Stomach smooth muscle (tissue), 2 donors: Measurements from ENCODE around the gene ANKFN1.

ENCODE experiments used
- H3K27ac ChIP-seq: one replicate; pipeline ENCODE4 v1.7.0; 2013; ENCODE audit warnings: mild to moderate bottlenecking, low read length, inconsistent platforms
- H3K27me3 ChIP-seq, 2 donors: one replicate each; pipeline ENCODE4 v1.7.0; 2013; ENCODE audit warnings: low read length in 2 of 2; ENCODE audit not compliant: insufficient read depth in 2 of 2, control insufficient read depth in 1 of 2
- H3K36me3 ChIP-seq, 2 donors: one replicate each; pipeline ENCODE4 v1.7.0; 2013; ENCODE audit warnings: low read length in 2 of 2; ENCODE audit not compliant: control insufficient read depth in 2 of 2, insufficient read depth in 2 of 2
- H3K4me1 ChIP-seq: one replicate; pipeline ENCODE4 v1.7.0; 2013; ENCODE audit warnings: low read length; ENCODE audit not compliant: control insufficient read depth, insufficient read depth
- H3K4me3 ChIP-seq, 2 donors: one replicate each; pipeline ENCODE4 v1.7.0; 2013; ENCODE audit warnings: low read length in 2 of 2
- H3K9ac ChIP-seq, 2 donors: one replicate each; pipeline ENCODE4 v1.7.0; 2013; ENCODE audit warnings: low read length in 2 of 2, mild to moderate bottlenecking in 1 of 2
- H3K9me3 ChIP-seq, 2 donors: one replicate each; pipeline ENCODE4 v1.7.0; 2013; ENCODE audit warnings: low read length in 2 of 2; ENCODE audit not compliant: control insufficient read depth in 2 of 2
- donor health status: healthy.
- donor health status: Pancreatic carcinoma.

The ANKFN1 gene

DNA sequence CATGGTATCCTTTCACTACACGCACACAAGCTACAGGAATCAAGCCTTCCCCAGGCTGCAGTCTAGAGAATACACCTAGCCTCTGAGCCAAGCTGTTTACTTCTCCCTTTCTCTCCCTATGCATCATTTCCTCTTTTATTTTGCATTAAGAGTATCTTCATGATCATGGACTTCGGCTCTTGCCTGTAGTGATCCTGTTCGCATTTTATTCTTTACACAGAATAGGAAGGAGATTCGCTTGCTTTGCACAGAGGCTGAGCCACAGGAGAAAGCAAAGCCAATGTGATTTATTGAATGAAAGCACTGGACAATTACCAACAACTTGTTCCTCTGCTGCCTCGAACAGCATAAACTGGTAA, 172.7 kb downstream of the ANKFN1 start:
- Histone ChIP-seq H3K4me1 (no peaks in the 10 kb centered on the region), H3K9ac (no peak overlapping the region), H3K4me3 (no peak overlapping the region), H3K27me3 (peaks cover 0 to 2% of the 10 kb centered on the region in 2 donors), H3K36me3 (no peaks in the 10 kb centered on the region), H3K27ac (no peak overlapping the region), H3K9me3 (peaks cover 0 to 2% of the 10 kb centered on the region in 2 donors)

DNA sequence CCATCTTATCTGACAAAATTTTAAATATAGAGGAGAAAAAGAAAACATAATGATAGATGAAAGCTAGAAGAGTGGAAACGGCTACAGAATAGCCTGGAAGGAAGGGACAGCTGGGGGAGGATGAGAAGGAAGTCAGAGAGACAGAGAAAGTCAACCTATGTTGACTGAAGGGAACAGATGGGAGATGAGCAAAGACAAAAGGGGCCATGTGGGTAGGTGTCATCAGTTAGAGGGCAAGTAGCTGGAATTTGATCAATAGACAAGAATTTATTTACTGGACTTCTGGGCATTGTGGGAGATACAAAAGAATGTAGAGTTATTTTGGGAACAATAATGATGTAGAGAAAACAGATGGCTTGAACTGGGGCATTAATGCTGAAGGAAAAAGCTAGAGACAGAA, 194.4 kb downstream of the ANKFN1 start:
- H3K36me3 ChIP-seq, result no peaks in the 10 kb centered on the region
- no peak overlapping the region for H3K4me3 ChIP-seq
- H3K27ac ChIP-seq, result no peak overlapping the region
- H3K27me3 ChIP-seq, result no peaks in the 10 kb centered on the region
- H3K9ac ChIP-seq, result no peak overlapping the region
- no peaks in the 10 kb centered on the region for H3K4me1 ChIP-seq
- H3K9me3 ChIP-seq, result peaks cover 0 to 3% of the 10 kb centered on the region in 2 donors

DNA sequence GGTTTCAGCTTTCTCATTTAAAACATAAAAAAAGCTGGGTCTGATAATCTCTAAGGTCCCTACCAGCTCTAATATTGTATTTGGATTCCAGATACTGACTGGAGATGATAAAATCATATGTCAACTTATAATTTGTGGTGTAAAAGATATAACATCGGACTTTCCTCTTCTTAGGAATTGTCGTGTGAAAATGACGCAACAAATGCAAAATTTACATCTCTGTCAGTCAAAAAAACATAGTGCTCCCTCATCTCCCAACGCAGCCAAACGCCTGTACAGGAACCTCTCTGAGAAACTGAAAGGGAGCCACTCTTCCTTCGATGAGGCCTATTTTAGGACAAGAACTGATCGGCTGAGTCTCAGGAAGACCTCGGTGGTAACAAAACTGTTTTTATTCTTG, 197.3 kb downstream of the ANKFN1 start:
- Histone ChIP-seq H3K27me3 (no peaks in the 10 kb centered on the region), H3K27ac (no peak overlapping the region), H3K9me3 (no peaks in the 10 kb centered on the region), H3K36me3 (no peaks in the 10 kb centered on the region), H3K4me3 (no peak overlapping the region), H3K4me1 (no peaks in the 10 kb centered on the region), H3K9ac (no peak overlapping the region)

DNA sequence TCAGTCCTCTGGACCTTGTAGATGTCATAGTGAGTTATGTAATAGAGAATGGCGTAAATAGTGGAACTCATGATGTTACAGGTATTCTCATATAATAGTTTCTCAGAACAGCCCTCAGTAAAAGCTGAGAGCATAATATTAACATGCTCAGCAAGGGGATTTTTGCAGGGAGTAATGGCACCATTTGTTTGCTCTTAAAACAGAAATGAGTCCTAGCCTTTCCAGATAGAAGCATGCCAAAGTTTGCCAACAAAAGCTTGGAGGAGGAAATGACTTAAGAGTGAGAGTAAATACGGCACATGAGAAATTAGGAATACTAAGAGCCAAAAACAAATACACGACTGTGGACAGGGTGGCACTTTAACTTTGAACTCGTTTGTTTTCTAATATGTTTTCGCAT, 198.4 kb downstream of the ANKFN1 start:
- Histone ChIP-seq H3K9me3 (no peaks in the 10 kb centered on the region), H3K27me3 (no peaks in the 10 kb centered on the region), H3K9ac (no peak overlapping the region), H3K4me3 (no peak overlapping the region), H3K36me3 (no peaks in the 10 kb centered on the region), H3K4me1 (no peaks in the 10 kb centered on the region), H3K27ac (no peak overlapping the region)

DNA sequence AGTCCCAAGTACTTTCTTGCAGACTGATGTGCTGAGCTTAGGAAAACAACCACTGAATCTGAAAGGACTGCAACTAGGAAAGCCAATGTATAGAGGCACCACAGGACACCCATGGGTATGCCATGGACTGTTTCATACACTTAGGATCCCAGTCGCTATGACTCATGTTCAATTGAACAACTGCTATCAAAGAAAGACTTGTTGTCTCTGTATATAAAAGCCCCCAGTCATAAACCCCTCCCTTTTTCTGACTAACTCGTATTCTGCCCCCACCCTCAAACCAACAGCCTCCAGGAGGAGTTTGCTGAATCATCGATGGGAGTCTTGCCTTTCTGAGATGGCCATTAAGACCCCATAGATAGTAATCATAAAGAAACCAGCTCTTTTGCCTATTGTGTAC, 205.4 kb downstream of the ANKFN1 start:
- no peaks in the 10 kb centered on the region for H3K4me1 ChIP-seq
- H3K4me3 ChIP-seq, result no peak overlapping the region
- H3K9me3 ChIP-seq, result no peaks in the 10 kb centered on the region
- no peaks in the 10 kb centered on the region for H3K27me3 ChIP-seq
- no peak overlapping the region for H3K9ac ChIP-seq
- H3K27ac ChIP-seq, result no peak overlapping the region
- no peaks in the 10 kb centered on the region for H3K36me3 ChIP-seq

DNA sequence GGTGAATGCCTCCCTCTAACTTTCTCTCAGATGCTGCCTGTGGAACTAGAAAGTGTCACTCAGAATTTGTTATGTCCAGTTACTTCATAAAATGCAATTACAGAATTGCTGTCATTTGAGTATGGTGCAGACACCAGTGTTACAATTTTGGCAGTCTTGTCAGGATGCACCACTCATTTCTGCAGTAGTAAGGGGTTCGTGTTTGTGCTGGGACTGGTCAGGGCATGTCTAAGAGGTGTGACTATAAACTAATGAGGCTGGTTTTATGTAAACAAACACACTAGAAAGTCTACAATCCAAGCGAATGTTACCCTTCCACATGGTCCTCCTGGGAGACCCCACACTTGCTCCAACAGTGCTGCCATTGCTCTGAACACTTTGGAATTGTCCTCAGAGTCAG, 206.2 kb downstream of the ANKFN1 start:
- H3K9me3 ChIP-seq, result no peaks in the 10 kb centered on the region
- H3K27me3 ChIP-seq, result no peaks in the 10 kb centered on the region
- no peak overlapping the region for H3K4me3 ChIP-seq
- no peak overlapping the region for H3K9ac ChIP-seq
- H3K36me3 ChIP-seq, result no peaks in the 10 kb centered on the region
- no peak overlapping the region for H3K27ac ChIP-seq
- no peaks in the 10 kb centered on the region for H3K4me1 ChIP-seq

DNA sequence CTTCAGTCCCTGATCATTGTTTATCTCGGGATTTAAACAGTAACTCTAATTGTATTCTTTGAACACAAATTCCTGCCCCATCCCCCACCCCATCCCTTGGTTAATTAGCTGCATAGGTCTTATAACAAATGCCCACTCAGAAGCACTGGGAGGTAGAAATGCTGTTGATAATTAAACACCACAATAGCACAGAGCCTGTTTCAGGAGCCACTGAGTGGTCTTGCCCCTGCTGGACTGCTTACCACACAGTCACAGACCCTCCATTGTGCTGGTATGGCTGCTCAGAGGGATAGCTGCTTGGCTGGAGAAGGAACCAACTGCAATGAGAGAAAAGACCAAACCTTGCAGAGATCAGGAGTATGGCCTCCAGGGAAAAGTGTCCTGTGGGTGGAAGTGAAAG, 214.1 kb downstream of the ANKFN1 start:
- no peak overlapping the region for H3K9ac ChIP-seq
- no peaks in the 10 kb centered on the region for H3K27me3 ChIP-seq
- no peaks in the 10 kb centered on the region for H3K36me3 ChIP-seq
- H3K4me3 ChIP-seq, result no peak overlapping the region
- no peak overlapping the region for H3K27ac ChIP-seq
- H3K4me1 ChIP-seq, result no peaks in the 10 kb centered on the region
- no peaks in the 10 kb centered on the region for H3K9me3 ChIP-seq

DNA sequence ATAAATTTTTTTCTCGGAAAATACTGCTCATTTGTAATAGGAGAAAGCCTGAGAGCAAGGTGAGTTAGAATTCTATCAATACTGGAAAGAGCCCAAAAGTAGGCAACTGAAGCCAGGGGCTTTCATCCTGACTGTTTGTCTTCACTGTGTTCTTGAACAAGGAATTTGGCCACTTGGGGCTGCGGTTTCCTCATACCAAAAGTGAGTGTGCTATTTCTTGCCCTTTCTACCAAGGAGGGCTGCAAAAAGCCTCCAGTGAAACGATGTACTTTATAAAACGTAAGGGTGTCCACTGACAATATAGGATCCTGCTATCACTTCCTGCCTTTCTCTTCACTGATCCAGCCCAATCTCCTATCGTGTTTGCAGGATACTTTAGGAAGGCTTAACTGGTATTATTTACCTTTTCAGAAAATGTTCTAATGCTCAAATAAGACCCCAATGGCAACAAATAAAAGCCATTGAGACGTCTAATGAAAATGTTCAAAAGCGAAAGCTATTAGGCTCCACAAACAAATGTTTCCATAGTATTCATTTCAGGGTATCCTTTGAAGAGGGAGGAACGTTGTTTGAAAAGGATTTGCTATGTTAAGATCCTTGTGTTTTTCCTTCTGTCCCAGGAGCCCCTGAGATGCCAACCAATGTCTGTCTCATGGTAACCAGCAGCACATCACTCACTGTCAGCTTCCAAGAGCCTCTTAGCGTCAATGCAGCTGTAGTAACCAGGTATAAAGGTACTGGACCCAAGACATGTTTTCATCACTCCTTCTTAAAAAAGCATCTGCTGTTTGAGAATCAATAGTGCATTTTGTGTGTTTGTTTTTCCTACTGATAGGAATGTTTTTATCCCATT, 220.9 kb downstream of the ANKFN1 start:
- Histone ChIP-seq H3K9me3 (no peaks in the 10 kb centered on the region), H3K4me1 (no peaks in the 10 kb centered on the region), H3K9ac (no peak overlapping the region), H3K27me3 (no peaks in the 10 kb centered on the region), H3K27ac (no peak overlapping the region), H3K36me3 (no peaks in the 10 kb centered on the region), H3K4me3 (no peak overlapping the region)

DNA sequence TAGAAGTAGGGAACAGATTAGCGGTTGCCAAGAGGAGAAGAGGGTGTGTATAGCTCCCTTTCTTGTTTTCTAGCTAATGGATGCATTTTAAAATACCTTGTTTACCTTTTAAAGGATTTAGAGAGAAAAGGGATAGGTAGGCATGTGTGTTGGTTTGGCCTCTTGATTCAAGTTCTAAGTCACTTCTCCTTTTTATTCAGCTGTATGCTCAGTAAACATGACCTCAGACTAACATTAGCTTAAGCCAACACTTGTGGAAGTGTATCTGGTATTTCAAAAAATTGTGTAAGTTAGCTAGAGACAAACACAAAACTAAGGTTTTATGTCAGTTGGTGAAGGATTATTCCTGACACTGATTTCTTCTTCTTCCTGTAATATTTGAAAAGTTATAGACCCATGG, 236.1 kb downstream of the ANKFN1 start:
- Histone ChIP-seq H3K27me3 (no peaks in the 10 kb centered on the region), H3K9ac (no peak overlapping the region), H3K36me3 (no peaks in the 10 kb centered on the region), H3K4me3 (no peak overlapping the region), H3K9me3 (no peaks in the 10 kb centered on the region), H3K27ac (no peak overlapping the region), H3K4me1 (no peaks in the 10 kb centered on the region)

DNA sequence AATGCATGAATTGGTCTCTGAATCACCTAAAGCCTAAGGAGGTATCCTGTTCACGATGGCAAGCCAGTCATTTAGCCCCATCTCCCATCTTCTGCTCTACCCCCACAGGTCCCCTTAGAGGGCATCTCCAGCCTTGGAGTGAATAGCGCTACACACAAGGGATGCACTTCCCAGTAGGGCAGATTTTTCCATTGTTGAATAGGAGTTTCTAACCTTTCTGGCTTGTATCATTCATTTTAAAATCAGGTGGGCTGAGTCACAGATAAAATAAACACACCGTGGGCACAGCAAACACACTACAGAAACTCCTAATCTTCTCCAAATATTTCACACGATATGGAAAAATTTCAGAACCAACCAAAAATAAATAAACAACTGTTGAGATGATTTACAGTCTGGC, 239.0 kb downstream of the ANKFN1 start:
- H3K36me3 ChIP-seq, result no peaks in the 10 kb centered on the region
- H3K27me3 ChIP-seq, result no peaks in the 10 kb centered on the region
- no peaks in the 10 kb centered on the region for H3K9me3 ChIP-seq
- H3K9ac ChIP-seq, result no peak overlapping the region
- H3K4me3 ChIP-seq, result no peak overlapping the region
- H3K27ac ChIP-seq, result no peak overlapping the region
- no peaks in the 10 kb centered on the region for H3K4me1 ChIP-seq

DNA sequence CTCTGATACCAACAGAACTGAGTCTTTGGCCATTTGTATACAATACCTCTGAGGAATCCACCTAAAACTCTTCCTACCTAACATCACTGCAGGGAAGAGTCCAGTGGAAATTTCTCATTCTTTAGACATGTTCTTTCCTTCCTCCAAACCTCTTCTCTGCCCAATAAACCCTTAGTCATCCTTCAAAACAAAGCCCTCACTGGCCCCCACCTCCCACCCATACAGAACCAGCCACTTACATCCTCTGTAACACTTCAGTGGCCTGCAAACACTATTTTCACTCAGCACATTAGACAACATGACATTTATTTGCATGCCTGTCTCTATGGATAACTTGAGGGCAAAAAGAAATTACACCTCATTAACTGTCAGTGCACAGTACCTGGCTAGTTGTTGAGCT, 239.9 kb downstream of the ANKFN1 start:
- H3K4me1 ChIP-seq, result no peaks in the 10 kb centered on the region
- H3K27ac ChIP-seq, result no peak overlapping the region
- H3K4me3 ChIP-seq, result no peak overlapping the region
- no peak overlapping the region for H3K9ac ChIP-seq
- H3K36me3 ChIP-seq, result no peaks in the 10 kb centered on the region
- H3K9me3 ChIP-seq, result no peaks in the 10 kb centered on the region
- no peaks in the 10 kb centered on the region for H3K27me3 ChIP-seq
